ENCODE results near the gene ARHGEF28. TPM values are rescaled to one million over a fixed set of nuclear protein-coding genes. Genes with fewer than 3 reads are reported as not detected.

The ARHGEF28 gene
- total RNA-seq, 2 donors from 2014 or later: 0.17 to 0.53 TPM

DNA sequence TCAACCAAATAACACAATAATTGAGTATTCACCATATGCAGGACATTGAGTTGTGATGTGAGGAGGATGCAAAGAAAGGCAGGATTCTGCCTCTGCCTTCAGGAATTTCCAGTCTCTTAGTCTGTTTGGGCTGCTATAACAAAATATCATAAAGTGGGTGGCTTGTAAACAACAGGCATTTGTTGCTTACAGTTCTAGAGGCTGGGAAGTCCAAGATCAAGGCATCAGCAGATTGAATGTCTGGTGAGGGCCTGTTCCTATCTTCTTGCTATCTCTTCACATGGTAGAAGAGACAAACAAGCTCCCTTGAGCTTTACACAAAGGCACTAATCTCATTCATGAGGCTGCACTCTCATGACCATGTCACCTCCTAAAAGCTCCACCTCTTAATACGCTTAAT is 360.7 kb downstream of the ARHGEF28 start:
- ATAC-seq: no peak
- peaks cover 23 to 24% of the 10 kb centered on the region in 2 donors for H3K27me3 Mint-ChIP-seq
- no peak for DNase-seq (ENCODE audit: low spot score)
- H3K4me1 Mint-ChIP-seq (ENCODE audit: low read depth in 2 of 2): no peaks in the 10 kb centered on the region
- no peak overlapping the region for H3K4me3 Mint-ChIP-seq
- H3K36me3 Mint-ChIP-seq: no peaks in the 10 kb centered on the region
- H3K9me3 Mint-ChIP-seq: no peaks in the 10 kb centered on the region
- H3K27ac Mint-ChIP-seq: no peak overlapping the region

DNA sequence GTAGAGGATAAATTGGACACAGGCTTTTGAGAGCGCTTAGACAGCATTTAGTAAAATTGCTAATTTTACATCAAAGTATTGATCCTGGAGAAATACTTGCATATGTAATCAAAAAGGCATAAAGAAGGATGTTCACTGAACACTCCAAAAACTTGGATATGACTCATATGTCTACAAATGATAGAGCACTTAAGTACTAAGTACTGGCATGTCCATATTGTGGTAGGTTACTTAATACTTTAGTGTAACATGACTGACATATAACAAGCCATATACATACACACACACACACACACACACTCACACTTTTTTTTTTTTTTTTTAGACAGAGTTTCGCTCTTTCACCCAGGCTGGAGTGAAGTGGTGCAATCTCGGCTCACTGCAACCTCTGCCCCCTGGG is 361.9 kb downstream of the ARHGEF28 start:
- no peak for DNase-seq (ENCODE audit: low spot score)
- no peaks in the 10 kb centered on the region for H3K36me3 Mint-ChIP-seq
- H3K27ac Mint-ChIP-seq: no peak overlapping the region
- no peak for ATAC-seq
- no peaks in the 10 kb centered on the region for H3K9me3 Mint-ChIP-seq
- H3K27me3 Mint-ChIP-seq: peaks cover 25 to 35% of the 10 kb centered on the region in 2 donors
- no peak overlapping the region for H3K4me3 Mint-ChIP-seq
- H3K4me1 Mint-ChIP-seq (ENCODE audit: low read depth in 2 of 2): no peaks in the 10 kb centered on the region

DNA sequence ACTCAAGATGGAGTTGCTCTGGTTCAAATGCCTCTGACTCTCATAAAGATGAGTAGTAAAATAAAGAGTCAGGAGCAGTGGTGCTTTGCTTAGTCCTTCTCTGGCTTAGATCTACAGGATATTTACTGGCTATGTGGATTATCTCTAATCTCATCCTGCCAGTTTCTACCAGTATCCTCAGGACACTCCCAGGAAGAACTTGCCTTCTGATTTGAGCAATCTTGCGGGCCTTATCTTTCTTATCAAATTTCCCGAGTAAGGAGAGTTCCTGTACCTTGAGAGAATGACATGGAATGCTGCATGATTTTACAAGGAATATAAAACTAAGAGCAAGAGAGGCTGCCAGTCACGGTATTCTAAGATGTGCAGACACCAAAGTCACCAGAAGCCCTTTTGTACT is 364.0 kb downstream of the ARHGEF28 start:
- ATAC-seq: no peak
- Mint-ChIP-seq H3K27ac (no peak overlapping the region), H3K4me1 (ENCODE audit: low read depth in 2 of 2) (no peaks in the 10 kb centered on the region), H3K27me3 (peaks cover 28 to 36% of the 10 kb centered on the region in 2 donors), H3K36me3 (no peaks in the 10 kb centered on the region), H3K4me3 (no peak overlapping the region), H3K9me3 (no peaks in the 10 kb centered on the region)
- no peak for DNase-seq (ENCODE audit: low spot score)

Other genes with a start within 250 kb of the ARHGEF28 start
- gene FOXD1, start 177.4 kb upstream of the ARHGEF28 start, total RNA-seq: 1 to 10 TPM; 1.5 to 2.0 TPM
- gene BTF3, start 127.8 kb upstream of the ARHGEF28 start, total RNA-seq: 100 to 1,000 TPM; 426 to 537 TPM
- 10 to 100 TPM; 12.2 to 16.9 TPM for gene ANKRA2, start 60.6 kb upstream of the ARHGEF28 start, total RNA-seq
- gene UTP15, start 60.5 kb upstream of the ARHGEF28 start, total RNA-seq: 10 to 100 TPM; 34.9 to 55.1 TPM

Measured in natural killer cell treated with Interleukin-12 subunit alpha and Interleukin-12 subunit beta and Interleukin-15 and Interleukin-18, amount 100 ng/mL, for 72 hours (primary cell).